GM12864 (cell line): ENCODE measurements around the gene GCLM.
"Not testable (repeated sequence)": the region's sequence is repeated elsewhere in the genome, so short reads cannot be mapped to it uniquely, and the experiment has no call there.

Experiments used
- DNase-seq: peaks from one replicate; pipeline ENCODE4 v3.0.0-alpha.2; 2011; ENCODE audit warnings: low read depth
- H3K4me3 ChIP-seq: 2 replicates; pipeline ENCODE4 v1.5.1; 2011; ENCODE audit warnings: mild to moderate bottlenecking, low read depth, low read length, control low read depth
- CTCF ChIP-seq: IDR thresholded peaks from 2 replicates; pipeline ENCODE4 v1.5.1; 2011; ENCODE audit warnings: low read depth, mild to moderate bottlenecking, moderate library complexity, low read length, control low read depth, inconsistent platforms; ENCODE audit errors: missing control alignments

The GCLM gene

GRCh38 chr1:93909146-93910050 lies at the start of gene GCLM:
Gene GCLM (minus strand): TSS chr1:93909430. CDS start chr1:93909163, 267 bp downstream.
- peak within 1 kb of the TSS; percentile 92 for H3K4me3 ChIP-seq
- peak; percentile 89 for TF ChIP-seq CTCF
- peak; percentile 46 for DNase-seq

GRCh38 chr1:93958726-93959100 lies 49.5 kb upstream of the GCLM start:
- no peak overlapping the region for H3K4me3 ChIP-seq
- no peak for TF ChIP-seq CTCF
- no peak for DNase-seq

- H3K4me3 ChIP-seq: no peak overlapping the region
- TF ChIP-seq CTCF: no peak
- DNase-seq: no peak
Observed at GRCh38 chr1:93958032-93958725, 48.9 kb upstream of the GCLM start.

GRCh38 chr1:93955765-93956164 lies 46.5 kb upstream of the GCLM start:
- TF ChIP-seq CTCF: no peak
- no peak overlapping the region for H3K4me3 ChIP-seq
- no peak for DNase-seq

GRCh38 chr1:93947002-93947686 lies 37.9 kb upstream of the GCLM start:
- not testable (repeated sequence) for H3K4me3 ChIP-seq

GRCh38 chr1:93938461-93939145 lies 29.4 kb upstream of the GCLM start:
- TF ChIP-seq CTCF: no peak
- no peak overlapping the region for H3K4me3 ChIP-seq
- DNase-seq: no peak

More at GRCh38 chr1:93947002-93947686, 37.9 kb upstream of the GCLM start:
- DNase-seq: not testable (repeated sequence)
